Esophagus muscularis mucosa (tissue), 4 donors: Measurements from ENCODE around the gene LZTS2.
A peak's percentile ranks its signal among the peaks of the same experiment; 100 is the strongest.

ENCODE experiments used
- CTCF ChIP-seq, 3 experiments: fragments of 200-600 bp in 2 of 3; fragments of 450-650 bp in 1 of 3; sonication (generic) in 2 of 3; IDR thresholded peaks; one replicate each; pipeline ENCODE4 v1.5.1; 2017 to 2019; ENCODE audit warnings: antibody characterized with exemption in 3 of 3, mild to moderate bottlenecking in 2 of 3, moderate library complexity in 1 of 3
- EP300 ChIP-seq: sonication (generic); formaldehyde crosslinking; IDR thresholded peaks from one replicate; pipeline ENCODE4 v1.6.1; 2017; ENCODE audit warnings: antibody characterized with exemption
- POLR2A ChIP-seq: fragments of 450-650 bp; IDR thresholded peaks from one replicate; pipeline ENCODE4 v1.6.1; 2017; ENCODE audit warnings: antibody characterized with exemption, moderate library complexity, mild to moderate bottlenecking, low read depth
- POLR2AphosphoS5 ChIP-seq, 2 donors: sonication (generic); formaldehyde crosslinking; IDR thresholded peaks; one replicate each; pipeline ENCODE4 v1.6.1; 2017; ENCODE audit warnings: antibody characterized with exemption in 2 of 2

- TF ChIP-seq POLR2AphosphoS5 (IDR thresholded peaks at IDR 0.05) (peak in 1 of 2 donors; percentile 15), CTCF (IDR thresholded peaks at IDR 0.05) (peak in 2 of 3 experiments; percentile 89 to 98), POLR2A (no peak), EP300 (no peak)
Measured at GRCh38 chr10:101014230-101014884, 14.7 kb downstream of the LZTS2 start.
